HepG2 (cell line): ENCODE results near the gene CLIC1. TPM values are rescaled to one million over a fixed set of nuclear protein-coding genes. Genes with fewer than 3 reads are reported as not detected.

Experiments used
- CEBPG ChIP-seq: IDR thresholded peaks from 2 replicates; pipeline ENCODE4 v1.6.1; 2016
- JDP2 ChIP-seq: sonication (generic); formaldehyde crosslinking; IDR thresholded peaks from 2 replicates; pipeline ENCODE4 v1.8.1; 2022; ENCODE audit warnings: missing genetic modification reagents, borderline replicate concordance
- MYC ChIP-seq: sonication (generic); formaldehyde crosslinking; IDR thresholded peaks from 2 replicates; pipeline ENCODE4 v1.9.0; 2021; ENCODE audit warnings: missing genetic modification reagents, borderline replicate concordance
- PRDM10 ChIP-seq: sonication (generic); formaldehyde crosslinking; IDR thresholded peaks from 2 replicates; pipeline ENCODE4 v1.4.0; 2020; ENCODE audit warnings: low read depth, missing genetic modification reagents
- PRDM4 ChIP-seq: sonication (generic); formaldehyde crosslinking; IDR thresholded peaks from 2 replicates; pipeline ENCODE4 v1.9.0; 2021; ENCODE audit warnings: missing genetic modification reagents, borderline replicate concordance
- RBFOX2 ChIP-seq: fragments of 200-400 bp; formaldehyde crosslinking; IDR thresholded peaks from 2 replicates; pipeline ENCODE4 v1.6.1; 2017; ENCODE audit warnings: low read depth, mild to moderate bottlenecking, low read length
- RFX5 ChIP-seq: IDR thresholded peaks from 2 replicates; pipeline ENCODE4 v1.6.1; 2011; ENCODE audit warnings: low read depth, low read length, improper control_type of control experiment
- SAFB2 ChIP-seq: sonication (generic); formaldehyde crosslinking; IDR thresholded peaks from 2 replicates; pipeline ENCODE4 v1.5.1; 2020; ENCODE audit warnings: missing genetic modification reagents, low read depth, mild to moderate bottlenecking, borderline replicate concordance
- SALL1 ChIP-seq: sonication (generic); formaldehyde crosslinking; IDR thresholded peaks from 2 replicates; pipeline ENCODE4 v1.8.0; 2022; ENCODE audit warnings: mild to moderate bottlenecking, missing genetic modification reagents
- YEATS2 ChIP-seq: sonication (generic); formaldehyde crosslinking; IDR thresholded peaks from 2 replicates; pipeline ENCODE4 v1.4.0; 2020; ENCODE audit warnings: missing genetic modification reagents, borderline replicate concordance
- ZMYM4 ChIP-seq: sonication (generic); formaldehyde crosslinking; IDR thresholded peaks from 2 replicates; pipeline ENCODE4 v1.8.1; 2023; ENCODE audit warnings: mild to moderate bottlenecking, missing genetic modification reagents
- ZNF20 ChIP-seq: sonication (generic); formaldehyde crosslinking; IDR thresholded peaks from 2 replicates; pipeline ENCODE4 v1.4.0; 2020; ENCODE audit warnings: mild to moderate bottlenecking, moderate library complexity, missing genetic modification reagents
- ZNF281 ChIP-seq: sonication (generic); formaldehyde crosslinking; IDR thresholded peaks from 2 replicates; pipeline ENCODE4 v1.4.0; 2020; ENCODE audit warnings: missing genetic modification reagents, borderline replicate concordance
- ZNF317 ChIP-seq: sonication (generic); formaldehyde crosslinking; IDR thresholded peaks from 2 replicates; pipeline ENCODE4 v1.5.0; 2020; ENCODE audit warnings: mild to moderate bottlenecking, missing genetic modification reagents
- ZNF576 ChIP-seq: sonication (generic); formaldehyde crosslinking; IDR thresholded peaks from 2 replicates; pipeline ENCODE4 v1.4.0; 2020; ENCODE audit warnings: mild to moderate bottlenecking, missing genetic modification reagents
- ZNF709 ChIP-seq: sonication (generic); formaldehyde crosslinking; IDR thresholded peaks from 2 replicates; pipeline ENCODE4 v1.5.0; 2020; ENCODE audit warnings: mild to moderate bottlenecking, missing genetic modification reagents
- ZNF792 ChIP-seq: IDR thresholded peaks from 2 replicates; pipeline ENCODE4 v1.6.1; 2016
- polyA plus RNA-seq, 8 experiments: library from polyadenylated mRNA; depleted of rRNA in 3 of 8; stranded (reverse) in 7 of 8; unstranded in 1 of 8; fragments of >200 nt; fragmentation: Illumina TruSeq in 4 of 8; extraction: Trizol in 4 of 8; gene quantifications; 2 replicates each; pipeline versions ENCODE4 v1.2.1 to v1.2.3, GENCODE V29; 2011 to 2016; ENCODE audit warnings: low read depth in 4 of 8, missing spikeins in 1 of 8, mixed read lengths in 1 of 8; ENCODE audit not compliant: insufficient read depth in 1 of 8
- total RNA-seq, 5 experiments: library from RNA; depleted of rRNA; stranded (reverse); fragments of >200 nt; fragmentation: Illumina TruSeq; extraction: Trizol; gene quantifications; 2 replicates each; pipeline ENCODE4 v1.2.3, GENCODE V29; 2016; ENCODE audit warnings: low read depth in 1 of 5
- TF ChIP-seq, protein P1 (sequence below): sonication (generic); formaldehyde crosslinking; IDR thresholded peaks from 2 replicates; pipeline ENCODE4 v1.4.0; 2020; ENCODE audit warnings: missing genetic modification reagents

Gene CLIC1
- total and polyA plus RNA-seq, 2 of the 13 experiments (the other 11 are each of a cell fraction or from before 2014, with no cell fraction given) = 602 to 891 TPM

DNA sequence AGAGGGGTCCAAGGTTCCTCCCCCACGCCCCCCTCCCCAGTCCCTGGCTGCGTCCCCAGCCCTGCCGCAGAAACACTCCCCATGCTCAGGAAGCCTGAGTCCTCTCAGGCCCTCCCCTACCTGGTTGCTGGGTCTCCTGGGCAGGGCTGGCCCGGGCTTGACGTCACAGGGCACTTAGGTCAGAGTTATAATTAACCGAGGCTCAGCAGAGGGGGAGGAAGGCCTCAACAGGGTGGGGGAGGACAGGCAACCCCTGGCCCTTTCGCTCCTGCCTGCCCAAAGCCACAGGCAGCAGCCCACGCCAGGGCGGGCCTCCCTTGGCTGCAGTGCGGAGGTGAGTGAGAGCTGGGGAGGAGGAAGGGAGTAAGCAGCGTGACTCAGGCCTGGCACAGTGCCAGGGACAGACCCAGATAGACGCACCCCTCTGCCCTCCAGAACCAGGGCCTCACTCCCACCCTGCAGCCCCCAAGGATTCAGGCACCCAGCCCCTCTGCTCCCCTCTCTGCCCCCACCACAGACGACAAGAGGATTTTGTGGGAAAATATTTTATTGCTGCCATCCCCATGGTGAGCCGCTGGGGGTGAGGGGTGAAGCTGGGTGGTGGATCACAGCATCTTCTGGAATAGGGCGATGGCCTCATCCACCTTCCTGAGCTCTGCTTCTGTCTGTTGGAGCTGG lies 40.8 kb upstream of the CLIC1 start, which contains the start of gene VWA7 (continued):
- TF ChIP-seq ZNF20 (no peak), RFX5 (no peak), YEATS2 (CRISPR knock-in tag) (no peak; the same call in 1 of the 2 replicates), ZNF576 (CRISPR knock-in tag) (no peak), RBFOX2 (peak; percentile 68), ZNF281 (CRISPR knock-in tag) (peak; percentile 93), JDP2 (CRISPR knock-in tag) (no peak), ZMYM4 (CRISPR knock-in tag) (0 out of 2 replicates have a peak, but pooled peaks have one; percentile 62), PRDM10 (CRISPR knock-in tag) (peak; percentile 94), ZNF709 (CRISPR knock-in tag) (no peak; the same call in 1 of the 2 replicates), SAFB2 (CRISPR knock-in tag) (no peak), CEBPG (peak; percentile 33; the same call in 1 of the 2 replicates), ZNF317 (no peak), ZNF792 (CRISPR knock-in tag) (0 out of 2 replicates have a peak, but pooled peaks have one; percentile 52), MYC (peak; percentile 61; the same call in 1 of the 2 replicates), PRDM4 (CRISPR knock-in tag) (no peak), SALL1 (CRISPR knock-in tag) (peak; percentile 87)
- TF ChIP-seq, protein P1, sequence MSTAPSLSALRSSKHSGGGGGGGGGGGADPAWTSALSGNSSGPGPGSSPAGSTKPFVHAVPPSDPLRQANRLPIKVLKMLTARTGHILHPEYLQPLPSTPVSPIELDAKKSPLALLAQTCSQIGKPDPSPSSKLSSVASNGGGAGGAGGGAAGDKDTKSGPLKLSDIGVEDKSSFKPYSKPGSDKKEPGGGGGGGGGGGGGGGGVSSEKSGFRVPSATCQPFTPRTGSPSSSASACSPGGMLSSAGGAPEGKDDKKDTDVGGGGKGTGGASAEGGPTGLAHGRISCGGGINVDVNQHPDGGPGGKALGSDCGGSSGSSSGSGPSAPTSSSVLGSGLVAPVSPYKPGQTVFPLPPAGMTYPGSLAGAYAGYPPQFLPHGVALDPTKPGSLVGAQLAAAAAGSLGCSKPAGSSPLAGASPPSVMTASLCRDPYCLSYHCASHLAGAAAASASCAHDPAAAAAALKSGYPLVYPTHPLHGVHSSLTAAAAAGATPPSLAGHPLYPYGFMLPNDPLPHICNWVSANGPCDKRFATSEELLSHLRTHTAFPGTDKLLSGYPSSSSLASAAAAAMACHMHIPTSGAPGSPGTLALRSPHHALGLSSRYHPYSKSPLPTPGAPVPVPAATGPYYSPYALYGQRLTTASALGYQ (CRISPR knock-in tag) = no peak
